ENCODE measurements around the gene METTL16.

- TF ChIP-seq ZFP30 (CRISPR knock-in tag; IDR thresholded peaks at IDR 0.05) (no peak), POU6F1 (CRISPR knock-in tag; IDR thresholded peaks at IDR 0.05; ENCODE audit: borderline replicate concordance, low read depth) (no peak), TCF4 (CRISPR knock-in tag; IDR thresholded peaks at IDR 0.05; ENCODE audit: borderline replicate concordance) (no peak), PATZ1 (CRISPR knock-in tag; IDR thresholded peaks at IDR 0.05; ENCODE audit: borderline replicate concordance) (no peak)
Measured at GRCh38 chr17:2440930-2441329, 70.8 kb downstream of the METTL16 start.
